ENCODE results near the gene LGALS9C. TPM values are rescaled to one million over a fixed set of nuclear protein-coding genes. Genes with fewer than 3 reads are reported as not detected.
"Not testable (repeated sequence)": the region's sequence is repeated elsewhere in the genome, so short reads cannot be mapped to it uniquely, and the experiment has no call there.

LGALS9C gene
- total RNA-seq, 2 donors from 2014 or later: not detected

DNA sequence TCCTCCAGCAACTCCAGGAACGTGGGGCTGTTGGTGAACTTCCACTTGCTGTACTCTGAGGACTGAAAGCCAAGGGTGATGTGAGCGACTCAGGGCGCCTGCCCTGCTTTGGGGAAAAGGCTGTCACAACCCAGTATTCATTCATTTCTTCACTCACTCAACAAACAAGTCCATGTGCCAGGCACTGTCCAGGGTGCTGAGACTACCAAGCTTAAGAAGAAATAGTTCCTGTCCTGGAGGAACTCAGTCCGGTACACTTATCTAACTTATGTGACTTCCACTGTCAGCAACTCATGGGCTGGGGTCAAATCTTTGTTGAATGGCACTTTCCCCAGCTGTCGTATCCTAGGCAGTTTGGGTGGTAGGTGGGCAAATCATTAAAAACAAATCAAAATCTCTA is 26.6 kb downstream of the LGALS9C start:
- ATAC-seq; intact Hi-C loops (cut with DNase I): not testable (repeated sequence)
- no CpG with 5 or more reads among the region's 5 CpGs for WGBS, 2 donors

DNA sequence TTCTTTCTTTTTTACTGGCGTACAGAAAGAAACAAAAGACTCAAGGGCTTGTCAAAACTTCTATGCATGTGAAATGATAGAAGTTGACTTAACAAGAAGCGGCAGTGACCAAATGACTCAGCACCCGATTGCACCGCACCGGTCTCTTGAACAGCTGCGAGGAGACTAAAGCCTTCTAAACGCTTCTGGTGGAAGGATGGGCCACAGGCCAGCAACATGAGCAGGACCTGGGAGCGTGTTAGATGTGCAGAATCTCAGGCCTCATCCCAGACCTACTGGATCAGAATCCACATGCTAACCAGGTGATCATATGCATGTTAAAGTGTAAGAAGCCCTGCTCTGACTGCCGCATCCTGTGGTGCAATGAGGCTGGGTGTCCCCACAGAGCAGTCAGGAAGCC is 31.1 kb downstream of the LGALS9C start:
- WGBS, 2 donors: 100% methylated on average over 1 of the region's 9 CpGs; no CpG with 5 or more reads in 1 of the 2 donors
- H3K27me3 ChIP-seq; H3K4me3 ChIP-seq; H3K4me1 ChIP-seq; H3K9me3 ChIP-seq; DNase-seq; H3K36me3 ChIP-seq (replicated peaks in 1 of 2; ENCODE audit: insufficient read depth in 1 of 2, low read depth in 2 of 2); ATAC-seq; intact Hi-C loops (cut with DNase I); H3K27ac ChIP-seq: not testable (repeated sequence)

More for the DNA sequence above, 26.6 kb downstream of the LGALS9C start:
- not testable (repeated sequence) for H3K36me3 ChIP-seq (replicated peaks in 1 of 2; ENCODE audit: insufficient read depth in 1 of 2, low read depth in 2 of 2); H3K27me3 ChIP-seq; DNase-seq; H3K4me1 ChIP-seq; H3K9me3 ChIP-seq; H3K27ac ChIP-seq; H3K4me3 ChIP-seq

GRCh38 chr17:18508667-18509066 is 32.1 kb downstream of the LGALS9C start:
- ATAC-seq: not testable (repeated sequence)

GRCh38 chr17:18521100-18521499 is 44.5 kb downstream of the LGALS9C start:
- H3K36me3 ChIP-seq (replicated peaks in 1 of 2; ENCODE audit: insufficient read depth in 1 of 2, low read depth in 2 of 2); H3K27me3 ChIP-seq; H3K4me3 ChIP-seq; DNase-seq; ATAC-seq; intact Hi-C loops (cut with DNase I); H3K4me1 ChIP-seq; H3K27ac ChIP-seq; H3K9me3 ChIP-seq: not testable (repeated sequence)
- WGBS, 2 donors: 47 to 63% methylated on average over 1 to 4 of the region's 8 CpGs

More at GRCh38 chr17:18508667-18509066, 32.1 kb downstream of the LGALS9C start:
- H3K27me3 ChIP-seq; intact Hi-C loops (cut with DNase I); H3K27ac ChIP-seq; H3K4me3 ChIP-seq; H3K36me3 ChIP-seq (replicated peaks in 1 of 2; ENCODE audit: insufficient read depth in 1 of 2, low read depth in 2 of 2); H3K9me3 ChIP-seq; H3K4me1 ChIP-seq; DNase-seq: not testable (repeated sequence)
- WGBS, 2 donors: 90% methylated on average over 3 of the region's 3 CpGs

DNA sequence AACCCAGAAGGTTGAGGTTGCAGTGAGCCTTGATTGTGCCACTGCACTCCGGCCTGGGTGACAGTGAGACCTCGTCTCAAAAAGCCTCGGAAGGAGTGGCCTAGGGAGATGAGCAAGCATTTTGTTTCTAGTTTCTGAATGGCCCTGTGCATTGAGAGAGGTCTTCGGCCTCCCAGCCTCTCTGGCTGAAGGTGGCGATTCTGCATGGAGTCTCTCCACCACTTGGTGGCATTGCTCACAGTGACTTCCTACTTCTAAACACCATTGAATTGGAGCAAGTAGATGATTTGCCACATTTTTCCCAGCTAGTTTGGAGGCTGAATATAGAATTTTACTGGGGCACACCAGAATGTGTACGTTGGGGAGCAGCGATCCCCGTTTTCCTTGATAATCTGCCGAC is 48.4 kb downstream of the LGALS9C start:
- H3K27ac ChIP-seq; ATAC-seq; H3K27me3 ChIP-seq; intact Hi-C loops (cut with DNase I); H3K36me3 ChIP-seq (replicated peaks in 1 of 2; ENCODE audit: insufficient read depth in 1 of 2, low read depth in 2 of 2); DNase-seq; H3K4me3 ChIP-seq; H3K4me1 ChIP-seq; H3K9me3 ChIP-seq: not testable (repeated sequence)
- 69 to 82% methylated on average over 3 to 4 of the region's 9 CpGs for WGBS, 2 donors

DNA sequence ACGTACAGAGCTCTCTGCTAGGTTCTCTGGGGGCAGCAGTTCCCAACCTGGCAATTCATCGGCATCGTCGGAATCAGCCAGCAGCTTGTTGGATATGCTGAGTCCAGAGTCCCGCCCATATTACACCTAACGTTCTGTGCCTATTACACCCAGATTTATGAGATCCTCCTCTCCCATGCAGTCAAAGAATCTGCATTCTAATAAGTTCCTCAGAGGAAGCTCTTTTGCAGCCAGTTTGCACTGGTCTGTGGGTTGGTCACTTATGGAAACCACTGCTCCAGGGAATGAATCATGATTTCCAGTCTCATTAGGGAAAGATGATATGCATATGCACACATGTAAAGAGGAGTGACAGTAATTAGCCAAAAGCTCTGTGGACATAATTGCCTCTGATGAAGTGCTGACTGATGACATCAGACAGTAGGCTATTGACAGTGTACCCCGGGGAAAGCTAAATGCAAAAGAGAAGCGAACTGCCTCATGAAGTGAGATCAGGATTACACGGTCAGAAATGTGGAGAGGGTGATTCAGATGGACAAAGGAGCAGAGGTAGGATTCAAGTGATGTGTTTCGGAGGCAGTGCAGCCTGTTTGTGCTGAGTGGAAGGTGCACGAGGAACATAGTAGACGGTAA is 49.7 kb downstream of the LGALS9C start:
- WGBS, 2 donors: 40% methylated on average over 1 of the region's 12 CpGs; no CpG with 5 or more reads in 1 of the 2 donors
- ATAC-seq: not testable (repeated sequence)

DNA sequence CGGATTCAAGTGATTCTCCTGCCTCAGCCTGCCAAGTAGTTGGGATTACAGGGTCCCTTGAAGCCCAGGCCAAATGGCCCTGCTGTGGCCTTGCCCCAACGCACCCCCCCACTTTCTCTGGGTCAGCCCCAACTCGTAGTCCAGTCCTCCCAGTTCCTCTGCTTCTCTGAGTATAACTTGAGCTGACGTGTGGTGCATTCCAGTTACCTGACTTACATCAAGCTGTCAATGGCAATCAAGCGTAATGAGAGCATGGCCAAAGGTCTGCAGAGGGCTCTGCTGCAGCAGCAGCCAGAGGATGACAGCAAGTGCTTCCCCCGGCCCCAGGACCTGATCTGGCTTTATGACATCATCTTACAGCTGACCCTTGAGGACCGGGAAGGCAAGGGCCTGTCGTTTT is 50.8 kb downstream of the LGALS9C start:
- DNase-seq; H3K27ac ChIP-seq; H3K27me3 ChIP-seq; H3K9me3 ChIP-seq; H3K36me3 ChIP-seq (replicated peaks in 1 of 2; ENCODE audit: insufficient read depth in 1 of 2, low read depth in 2 of 2); ATAC-seq; H3K4me3 ChIP-seq; intact Hi-C loops (cut with DNase I); H3K4me1 ChIP-seq: not testable (repeated sequence)
- WGBS, 2 donors: 57 to 69% methylated on average over 1 to 3 of the region's 8 CpGs

More for the DNA sequence above, 49.7 kb downstream of the LGALS9C start:
- H3K9me3 ChIP-seq; H3K4me1 ChIP-seq; H3K27me3 ChIP-seq; DNase-seq; H3K36me3 ChIP-seq (replicated peaks in 1 of 2; ENCODE audit: insufficient read depth in 1 of 2, low read depth in 2 of 2); H3K27ac ChIP-seq; H3K4me3 ChIP-seq; intact Hi-C loops (cut with DNase I): not testable (repeated sequence)

DNA sequence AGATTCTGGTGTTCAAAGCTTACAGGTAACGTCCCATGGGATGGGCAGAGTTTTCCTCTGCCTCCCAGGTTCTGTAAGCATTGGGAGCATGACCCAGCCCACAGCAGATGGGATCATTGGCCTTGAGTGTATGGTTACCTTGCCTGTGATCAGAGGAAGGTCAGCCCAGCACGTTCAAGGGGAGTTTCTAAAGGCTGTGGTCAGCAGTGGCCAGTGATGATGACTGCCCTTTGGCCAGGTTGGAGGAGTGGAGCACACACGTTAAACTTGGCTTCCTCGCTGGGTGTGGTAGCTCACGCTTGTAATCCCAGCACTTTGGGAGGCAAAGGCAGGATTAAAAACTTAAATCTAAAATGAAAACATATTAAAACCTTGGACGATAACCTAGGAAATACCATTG is 51.8 kb downstream of the LGALS9C start:
- H3K27ac ChIP-seq; H3K36me3 ChIP-seq (replicated peaks in 1 of 2; ENCODE audit: insufficient read depth in 1 of 2, low read depth in 2 of 2); H3K4me3 ChIP-seq; H3K9me3 ChIP-seq; DNase-seq; intact Hi-C loops (cut with DNase I); ATAC-seq; H3K4me1 ChIP-seq; H3K27me3 ChIP-seq: not testable (repeated sequence)
- WGBS, 2 donors: 90% methylated on average over 1 of the region's 6 CpGs; no CpG with 5 or more reads in 1 of the 2 donors

- H3K4me3 ChIP-seq; H3K27ac ChIP-seq; H3K27me3 ChIP-seq; intact Hi-C loops (cut with DNase I); DNase-seq; H3K9me3 ChIP-seq; H3K36me3 ChIP-seq (replicated peaks in 1 of 2; ENCODE audit: insufficient read depth in 1 of 2, low read depth in 2 of 2); H3K4me1 ChIP-seq; ATAC-seq: not testable (repeated sequence)
- 79 to 80% methylated on average over 2 to 3 of the region's 4 CpGs for WGBS, 2 donors
Observed at GRCh38 chr17:18528899-18529500, 52.4 kb downstream of the LGALS9C start.

GRCh38 chr17:18530405-18530804 is 53.8 kb downstream of the LGALS9C start:
- H3K4me1 ChIP-seq; H3K27me3 ChIP-seq; intact Hi-C loops (cut with DNase I); H3K27ac ChIP-seq; H3K9me3 ChIP-seq; ATAC-seq; DNase-seq; H3K4me3 ChIP-seq; H3K36me3 ChIP-seq (replicated peaks in 1 of 2; ENCODE audit: insufficient read depth in 1 of 2, low read depth in 2 of 2): not testable (repeated sequence)

DNA sequence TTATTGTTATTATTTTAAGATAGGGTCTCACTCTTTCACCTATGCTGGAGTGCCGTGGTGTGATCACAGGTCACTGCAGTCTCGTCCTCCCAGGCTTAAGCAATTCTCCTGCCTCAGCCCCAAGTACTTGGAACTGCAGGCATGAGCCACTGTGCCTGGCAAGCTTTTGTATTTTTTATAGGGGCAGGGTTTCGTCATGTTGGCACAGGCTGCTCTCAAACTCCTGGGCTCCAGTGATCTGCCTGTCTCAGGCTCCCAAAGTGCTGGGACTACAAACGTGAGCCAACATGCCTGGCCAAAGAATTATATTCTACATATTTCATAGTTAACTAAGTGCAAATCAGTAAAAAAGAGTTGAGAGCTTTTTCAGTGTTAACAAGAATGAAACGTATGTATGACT is 65.6 kb downstream of the LGALS9C start:
- DNase-seq, ATAC-seq, H3K27ac ChIP-seq: not testable (repeated sequence)

GRCh38 chr17:18542907-18543306 is 66.3 kb downstream of the LGALS9C start:
- not testable (repeated sequence) for ATAC-seq, H3K27me3 ChIP-seq

More for the DNA sequence above, 65.6 kb downstream of the LGALS9C start:
- H3K4me3 ChIP-seq; H3K9me3 ChIP-seq; H3K36me3 ChIP-seq (replicated peaks in 1 of 2; ENCODE audit: insufficient read depth in 1 of 2, low read depth in 2 of 2); H3K4me1 ChIP-seq; intact Hi-C loops (cut with DNase I); H3K27me3 ChIP-seq: not testable (repeated sequence)
- 55 to 94% methylated on average over 2 to 4 of the region's 5 CpGs for WGBS, 2 donors

More at GRCh38 chr17:18542907-18543306, 66.3 kb downstream of the LGALS9C start:
- intact Hi-C loops (cut with DNase I); H3K36me3 ChIP-seq (replicated peaks in 1 of 2; ENCODE audit: insufficient read depth in 1 of 2, low read depth in 2 of 2); H3K27ac ChIP-seq; DNase-seq; H3K4me3 ChIP-seq; H3K4me1 ChIP-seq; H3K9me3 ChIP-seq: not testable (repeated sequence)
- 63 to 88% methylated on average over 1 to 3 of the region's 5 CpGs for WGBS, 2 donors

Data from body of pancreas (tissue), 4 donors.